Endothelial cell of umbilical vein (primary cell): ENCODE results near the gene CCDC136.

Experiments
- CTCF ChIP-seq, 2 donors: IDR thresholded peaks; 1 replicate in 1 of 2; 2 replicates in 1 of 2; pipeline ENCODE4 v1.5.1; 2011; ENCODE audit warnings: low read length in 2 of 2, mild to moderate bottlenecking in 2 of 2, moderate library complexity in 2 of 2, control low read depth in 1 of 2, inconsistent platforms in 1 of 2, low read depth in 1 of 2; ENCODE audit not compliant: insufficient read depth in 1 of 2; ENCODE audit errors: extremely low read depth in 1 of 2
- EZH2 ChIP-seq: IDR thresholded peaks from 2 replicates; pipeline ENCODE4 v1.6.1; 2012; ENCODE audit warnings: borderline replicate concordance, low read depth, mild to moderate bottlenecking, moderate library complexity, low read length, inconsistent platforms; ENCODE audit not compliant: severe bottlenecking
- FOS ChIP-seq: IDR thresholded peaks from 2 replicates; pipeline ENCODE4 v1.6.1; 2011; ENCODE audit warnings: mild to moderate bottlenecking, low read length, moderate library complexity, borderline replicate concordance; ENCODE audit not compliant: insufficient read depth
- GATA2 ChIP-seq: IDR thresholded peaks from 2 replicates; pipeline ENCODE4 v1.7.0; 2011; ENCODE audit warnings: low read depth, mild to moderate bottlenecking, moderate library complexity, mixed read lengths, low read length; ENCODE audit not compliant: insufficient read length, insufficient read depth
- MAX ChIP-seq: IDR thresholded peaks from 2 replicates; pipeline ENCODE4 v1.6.1; 2011; ENCODE audit not compliant: insufficient read depth, insufficient read length
- POLR2A ChIP-seq: IDR thresholded peaks from 2 replicates; pipeline ENCODE4 v1.6.1; 2012; ENCODE audit warnings: low read depth, mild to moderate bottlenecking, control low read depth, low read length
- POLR2AphosphoS5 ChIP-seq: IDR thresholded peaks from 2 replicates; pipeline ENCODE4 v1.6.1; 2012; ENCODE audit warnings: low read depth, mild to moderate bottlenecking, control low read depth, low read length, moderate library complexity; ENCODE audit not compliant: insufficient read depth

DNA sequence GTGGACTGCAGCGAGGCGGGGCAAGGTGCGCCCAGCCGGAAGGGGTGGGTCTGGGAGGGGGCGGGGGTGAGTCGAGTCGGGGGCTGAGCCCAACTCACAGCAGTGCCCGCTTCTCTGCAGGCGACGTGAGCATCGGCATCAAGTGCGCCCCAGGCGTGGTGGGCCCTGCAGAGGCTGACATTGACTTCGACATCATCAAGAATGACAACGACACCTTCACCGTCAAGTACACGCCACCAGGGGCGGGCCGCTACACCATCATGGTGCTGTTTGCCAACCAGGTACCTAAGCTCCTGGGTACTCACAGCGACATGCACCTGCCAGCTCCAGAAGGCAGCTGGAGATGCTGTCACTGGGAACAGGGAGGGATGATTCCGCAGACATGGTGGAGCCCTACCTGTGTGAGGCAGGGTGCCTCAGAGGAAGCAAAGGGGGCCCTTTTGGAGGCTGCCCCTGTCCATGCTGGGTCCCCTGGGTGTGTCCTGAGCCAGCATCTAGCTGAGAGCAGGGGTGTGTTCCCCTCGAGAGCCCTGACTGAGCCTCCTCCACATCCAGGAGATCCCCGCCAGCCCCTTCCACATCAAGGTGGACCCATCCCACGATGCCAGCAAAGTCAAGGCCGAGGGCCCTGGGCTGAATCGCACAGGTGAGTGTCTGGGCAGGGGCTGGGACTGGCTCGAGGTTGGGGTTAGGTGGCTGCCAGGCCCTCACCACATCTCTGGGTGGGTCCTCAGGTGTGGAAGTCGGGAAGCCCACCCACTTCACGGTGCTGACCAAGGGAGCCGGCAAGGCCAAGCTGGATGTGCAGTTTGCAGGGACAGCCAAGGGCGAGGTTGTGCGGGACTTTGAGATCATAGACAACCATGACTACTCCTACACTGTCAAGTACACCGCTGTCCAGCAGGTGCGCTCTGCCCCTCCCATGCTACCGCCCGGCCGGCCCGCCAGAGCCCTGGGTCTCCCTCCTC lies 51.2 kb downstream of the CCDC136 start:
- TF ChIP-seq CTCF (IDR thresholded peaks at IDR 0.05; ENCODE audit: extremely low read depth in 1 of 2, insufficient read depth in 1 of 2, low read depth in 1 of 2, low read length in 2 of 2) (no peak), POLR2AphosphoS5 (no peak), POLR2A (no peak), EZH2 (no peak), GATA2 (no peak), MAX (no peak), FOS (no peak)
